SK-N-SH (cell line): ENCODE data around the gene PPM1F. TPM values are rescaled to one million over a fixed set of nuclear protein-coding genes. Genes with fewer than 3 reads are reported as not detected.

Experiments
- CTCF ChIA-PET: fragments of 300-600, 350-600 bp; formaldehyde crosslinking; extraction: SDS; loops from one replicate; lab custom pipeline; 2021; lab: Yijun Ruan, JAX
- POLR2A ChIA-PET: fragments of 350-600 bp; sonication (Branson Sonifier 250); formaldehyde crosslinking; extraction: SDS; loops from one replicate; lab custom pipeline; 2020; ENCODE audit warnings: antibody characterized with exemption, inconsistent platforms; lab: Yijun Ruan, JAX
- DNase-seq: peaks from one replicate; pipeline ENCODE4 v3.0.0; 2012
- H2AFZ ChIP-seq: fragments of 200-600 bp; sonication (generic); 2 replicates; pipeline ENCODE4 v1.8.1; 2016; ENCODE audit warnings: antibody characterized with exemption, mild to moderate bottlenecking, low read depth
- H3F3A ChIP-seq: fragments of 200-600 bp; sonication (generic); replicated peaks from 2 replicates; pipeline ENCODE3; 2016; ENCODE audit warnings: antibody characterized with exemption, mild to moderate bottlenecking; ENCODE audit not compliant: insufficient read depth
- H3K27ac ChIP-seq, 2 experiments: fragments of 200-500 bp in 1 of 2; fragments of 200-600 bp in 1 of 2; sonication (Bioruptor generic) in 1 of 2; sonication (generic), shearing (Covaris generic) in 1 of 2; 2 replicates each; pipeline versions ENCODE4 v1.5.1 to v1.6.1; 2014 to 2016; ENCODE audit warnings: low read depth in 2 of 2, inconsistent platforms in 1 of 2, low read length in 1 of 2, mild to moderate bottlenecking in 1 of 2, mixed read lengths in 1 of 2
- H3K27me3 ChIP-seq: fragments of 200-600 bp; sonication (generic), shearing (Covaris generic); 2 replicates; pipeline ENCODE4 v1.6.1; 2016; ENCODE audit warnings: mixed run types; ENCODE audit not compliant: insufficient read depth
- H3K36me3 ChIP-seq, 2 experiments: fragments of 200-500 bp in 1 of 2; fragments of 200-600 bp in 1 of 2; sonication (Bioruptor generic) in 1 of 2; sonication (generic) in 1 of 2; replicated peaks in 1 of 2; 2 replicates each; pipeline versions ENCODE3 to v1.5.1; 2014 to 2016; ENCODE audit warnings: low read length in 1 of 2, mild to moderate bottlenecking in 1 of 2; ENCODE audit not compliant: insufficient read depth in 2 of 2, control insufficient read depth in 1 of 2
- H3K4me1 ChIP-seq, 2 experiments: fragments of 200-500 bp in 1 of 2; fragments of 200-600 bp in 1 of 2; sonication (Bioruptor generic) in 1 of 2; sonication (generic), shearing (Covaris generic) in 1 of 2; 2 replicates each; pipeline versions ENCODE4 v1.5.1 to v1.6.1; 2014 to 2016; ENCODE audit warnings: low read depth in 1 of 2, low read length in 1 of 2, mixed run types in 1 of 2; ENCODE audit not compliant: insufficient read depth in 2 of 2, control insufficient read depth in 1 of 2
- H3K4me2 ChIP-seq: fragments of 200-600 bp; sonication (generic), shearing (Covaris generic); 2 replicates; pipeline ENCODE4 v1.6.1; 2017; ENCODE audit warnings: mixed run types
- H3K4me3 ChIP-seq, 2 experiments: fragments of 200-500 bp in 1 of 2; fragments of 200-600 bp in 1 of 2; sonication (Bioruptor generic) in 1 of 2; sonication (generic), shearing (Covaris generic) in 1 of 2; 2 replicates each; pipeline versions ENCODE4 v1.5.1 to v1.8.1; 2014 to 2016; ENCODE audit warnings: low read depth in 2 of 2, inconsistent platforms in 1 of 2, low read length in 1 of 2, mild to moderate bottlenecking in 1 of 2, mixed read lengths in 1 of 2, moderate library complexity in 1 of 2
- H3K79me2 ChIP-seq: fragments of 200-600 bp; sonication (generic); 2 replicates; pipeline ENCODE4 v1.8.1; 2017; ENCODE audit warnings: mild to moderate bottlenecking; ENCODE audit not compliant: insufficient read depth
- H3K9ac ChIP-seq: fragments of 200-600 bp; sonication (generic); 2 replicates; pipeline ENCODE4 v1.6.1; 2017; ENCODE audit warnings: mixed run types
- H3K9me2 ChIP-seq: fragments of 200-600 bp; sonication (generic); 2 replicates; pipeline ENCODE4 v1.6.1; 2017; ENCODE audit warnings: mixed run types
- H3K9me3 ChIP-seq: fragments of 200-600 bp; sonication (generic); 2 replicates; pipeline ENCODE4 v1.6.1; 2017; ENCODE audit warnings: mixed run types, mild to moderate bottlenecking, moderate library complexity
- H4K20me1 ChIP-seq: fragments of 200-600 bp; sonication (generic); 2 replicates; pipeline ENCODE4 v1.6.1; 2017; ENCODE audit warnings: mild to moderate bottlenecking, mixed run types; ENCODE audit not compliant: insufficient read depth
- EP300 ChIP-seq, 2 experiments: IDR thresholded peaks; 2 replicates each; pipeline versions ENCODE4 v1.4.0 to v1.6.1; 2012; ENCODE audit warnings: borderline replicate concordance in 1 of 2, low read depth in 1 of 2, low read length in 1 of 2
- EZH2phosphoT487 ChIP-seq: fragments of 200-600 bp; sonication (generic); IDR thresholded peaks from 2 replicates; pipeline ENCODE4 v1.6.1; 2017; ENCODE audit warnings: low read depth, mixed run types, mild to moderate bottlenecking, antibody characterized with exemption, moderate library complexity, borderline replicate concordance
- FOSL2 ChIP-seq: IDR thresholded peaks from 2 replicates; pipeline ENCODE4 v1.4.0; 2012; ENCODE audit warnings: low read depth, mild to moderate bottlenecking, moderate library complexity, borderline replicate concordance
- FOXJ3 ChIP-seq: sonication (generic); formaldehyde crosslinking; IDR thresholded peaks from 2 replicates; pipeline ENCODE4 v1.5.1; 2020; ENCODE audit warnings: mild to moderate bottlenecking, missing genetic modification reagents
- GATA2 ChIP-seq: sonication (generic); formaldehyde crosslinking; IDR thresholded peaks from 2 replicates; pipeline ENCODE4 v1.5.0; 2020; ENCODE audit warnings: mild to moderate bottlenecking, missing genetic modification reagents
- IRF3 ChIP-seq: fragments of 150-350 bp; IDR thresholded peaks from 2 replicates; pipeline ENCODE4 v1.6.1; 2016; ENCODE audit warnings: mild to moderate bottlenecking, low read depth, low read length
- JUND ChIP-seq: IDR thresholded peaks from 2 replicates; pipeline ENCODE4 v1.4.0; 2012
- NRF1 ChIP-seq: IDR thresholded peaks from 2 replicates; pipeline ENCODE4 v1.6.1; 2012; ENCODE audit warnings: low read depth, mild to moderate bottlenecking, low read length
- RAD21 ChIP-seq: IDR thresholded peaks from 2 replicates; pipeline ENCODE4 v1.6.1; 2012; ENCODE audit warnings: mild to moderate bottlenecking, low read length
- RCOR1 ChIP-seq: fragments of 150-350 bp; IDR thresholded peaks from 2 replicates; pipeline ENCODE4 v1.6.1; 2017; ENCODE audit warnings: antibody characterized with exemption, low read length
- RFX5 ChIP-seq: IDR thresholded peaks from 2 replicates; pipeline ENCODE4 v1.6.1; 2012; ENCODE audit warnings: mild to moderate bottlenecking, improper control_type of control experiment, low read length
- RXRA ChIP-seq: IDR thresholded peaks from 2 replicates; pipeline ENCODE4 v1.4.0; 2012; ENCODE audit warnings: low read depth, mild to moderate bottlenecking, borderline replicate concordance
- SMC3 ChIP-seq: IDR thresholded peaks from 2 replicates; pipeline ENCODE4 v1.6.1; 2012; ENCODE audit warnings: low read depth, low read length, improper control_type of control experiment
- TAF1 ChIP-seq: IDR thresholded peaks from 2 replicates; pipeline ENCODE4 v1.6.1; 2012; ENCODE audit warnings: low read depth, mild to moderate bottlenecking, low read length, moderate library complexity, borderline replicate concordance
- USF1 ChIP-seq: IDR thresholded peaks from 2 replicates; pipeline ENCODE4 v1.4.0; 2012; ENCODE audit warnings: low read depth, borderline replicate concordance
- YY1 ChIP-seq: IDR thresholded peaks from 2 replicates; pipeline ENCODE4 v1.4.0; 2012; ENCODE audit warnings: low read depth, mild to moderate bottlenecking
- ZBTB33 ChIP-seq: IDR thresholded peaks from 2 replicates; pipeline ENCODE4 v1.4.0; 2012; ENCODE audit warnings: low read depth, borderline replicate concordance
- WGBS: methylation state at CpG from one replicate; pipeline ENCODE4 v1.1.6; 2017; ENCODE audit warnings: low lambda C conversion rate; 5-methylcytosine and 5-hydroxymethylcytosine counted together
- polyA plus RNA-seq, 3 experiments: library from polyadenylated mRNA; depleted of rRNA; stranded (reverse); fragments of >200 nt; gene quantifications; 2 replicates each; pipeline ENCODE4 v1.2.3, GENCODE V29; 2012

The PPM1F gene
- polyA plus RNA-seq, 1 of the 3 experiments (the other 2 are of a cell fraction): 29.6 TPM

GRCh38 chr22:21992593-21993237 lies 40.1 kb upstream of the PPM1F start:
- no peaks in the 10 kb centered on the region for H3K9me3 ChIP-seq
- 64% methylated on average over 7 of the region's 7 CpGs for WGBS
- H3K9me2 ChIP-seq: no peaks in the 10 kb centered on the region
- no peak overlapping the region for H3K9ac ChIP-seq
- ChIA-PET CTCF (interaction anchor here (1.3 to 5.1 kb wide), 3 partner anchors 20 to 208 kb away, joined by 3 to 24 read pairs (median 3); no protein-coding TSS in a partner anchor), POLR2A (no interaction called here)
- no peak for DNase-seq
- no peak overlapping the region for H3K27ac ChIP-seq
- no peak for TF ChIP-seq EZH2phosphoT487
- TF ChIP-seq FOSL2: no peak
- no peak for TF ChIP-seq GATA2 (CRISPR knock-in tag)
- no peaks in the 10 kb centered on the region for H3K79me2 ChIP-seq
- H3K27me3 ChIP-seq: peaks cover 18% of the 10 kb centered on the region
- H4K20me1 ChIP-seq: no peaks in the 10 kb centered on the region
- no peaks in the 10 kb centered on the region for H3F3A ChIP-seq
- H3K4me2 ChIP-seq: no peak overlapping the region
- no peaks in the 10 kb centered on the region for H3K36me3 ChIP-seq
- H3K4me3 ChIP-seq: no peak overlapping the region
- peaks cover 0 to 5% of the 10 kb centered on the region in 2 experiments; a peak in 1 of 4 replicates for H3K4me1 ChIP-seq
- H2AFZ ChIP-seq: no peak overlapping the region

GRCh38 chr22:21991774-21992173 lies 39.1 kb upstream of the PPM1F start:
- TF ChIP-seq USF1: no peak
- no peak for TF ChIP-seq JUND
- TF ChIP-seq GATA2 (CRISPR knock-in tag): no peak
- TF ChIP-seq FOXJ3 (CRISPR knock-in tag): no peak
- no peak for TF ChIP-seq EP300 (IDR thresholded peaks at IDR 0.05; ENCODE audit: borderline replicate concordance in 1 of 2, low read depth in 1 of 2, low read length in 1 of 2)
- TF ChIP-seq IRF3: no peak
- no peak for TF ChIP-seq TAF1
- TF ChIP-seq SMC3: no peak
- no peak for TF ChIP-seq RAD21
- no peak for TF ChIP-seq RFX5
- no peak for TF ChIP-seq YY1
- TF ChIP-seq NRF1: no peak
- no peak for TF ChIP-seq RXRA
- TF ChIP-seq ZBTB33: no peak
- no peak for TF ChIP-seq RCOR1
- no peaks in the 10 kb centered on the region for H3K9me2 ChIP-seq
- H3K27me3 ChIP-seq: peaks cover 18% of the 10 kb centered on the region
- 59% methylated on average over 4 of the region's 5 CpGs for WGBS
- no peaks in the 10 kb centered on the region for H3K36me3 ChIP-seq
- peaks cover 0 to 5% of the 10 kb centered on the region in 2 experiments; a peak in 1 of 4 replicates for H3K4me1 ChIP-seq
- no peaks in the 10 kb centered on the region for H3K9me3 ChIP-seq
- H4K20me1 ChIP-seq: no peaks in the 10 kb centered on the region
- no peak for DNase-seq
- ChIA-PET CTCF (interaction anchor here (5.1 kb wide), 1 partner anchor 19 kb away, joined by 24 read pairs; no protein-coding TSS in a partner anchor), POLR2A (no interaction called here)
- no peak overlapping the region for H3K4me2 ChIP-seq
- H3K79me2 ChIP-seq: no peaks in the 10 kb centered on the region
- no peak overlapping the region for H2AFZ ChIP-seq
- no peak overlapping the region for H3K4me3 ChIP-seq
- no peak overlapping the region for H3K27ac ChIP-seq
- H3F3A ChIP-seq: no peaks in the 10 kb centered on the region
- no peak overlapping the region for H3K9ac ChIP-seq
